Gastrocnemius medialis (tissue), 4 donors: Measurements from ENCODE around the gene MRPL17.

Experiments used
- POLR2A ChIP-seq, 2 donors: fragments of 450-650 bp; IDR thresholded peaks; one replicate each; pipeline ENCODE4 v1.6.1; 2017; ENCODE audit warnings: antibody characterized with exemption in 2 of 2, mild to moderate bottlenecking in 2 of 2, moderate library complexity in 2 of 2
- TF ChIP-seq, protein P1 (sequence below), 5 experiments: fragments of 450-650 bp in 3 of 5; fragments of 200-600 bp in 2 of 5; sonication (generic) in 2 of 5; IDR thresholded peaks in 4 of 5; conservative IDR thresholded peaks in 1 of 5; 1 replicate in 4 of 5; 2 replicates in 1 of 5; pipeline ENCODE4 v1.5.1; 2016 to 2019; ENCODE audit warnings: antibody characterized with exemption in 5 of 5, mild to moderate bottlenecking in 3 of 5, moderate library complexity in 3 of 5

DNA sequence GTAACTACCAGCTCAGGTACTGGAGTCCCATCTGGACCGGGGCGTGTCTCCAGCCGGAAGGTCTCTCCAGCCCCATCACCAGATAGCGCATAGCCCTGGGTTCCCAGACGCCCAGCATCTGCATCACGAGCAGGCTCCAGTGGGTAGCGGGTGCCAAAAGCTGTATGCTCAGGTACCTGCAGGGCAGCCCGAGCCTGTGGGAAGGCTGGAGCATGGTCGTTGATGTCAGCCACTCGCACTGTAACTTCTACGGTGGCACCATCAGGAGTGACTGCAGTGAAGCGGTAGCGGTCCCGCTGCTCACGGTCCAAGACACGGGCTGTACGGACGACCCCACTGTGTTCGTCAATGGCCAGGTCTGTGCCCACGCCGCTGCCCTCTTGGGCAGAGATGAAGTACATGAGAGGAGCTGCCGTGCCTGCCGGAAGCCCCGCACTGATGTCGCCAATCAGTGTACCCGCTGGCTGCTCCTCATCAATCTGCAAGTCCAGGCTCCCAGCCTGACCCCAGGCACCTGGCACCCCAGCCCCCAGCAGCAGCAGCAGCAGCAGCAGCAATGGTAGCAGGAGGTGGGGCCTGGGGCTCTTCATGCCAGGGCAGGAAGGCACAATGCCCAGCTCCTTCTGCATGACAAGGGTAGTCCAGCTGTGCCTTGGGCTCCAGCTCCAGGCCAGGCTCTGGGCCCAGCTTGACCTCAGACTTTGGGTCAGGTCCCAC is 42.0 kb downstream of the MRPL17 start:
- TF ChIP-seq, protein P1, sequence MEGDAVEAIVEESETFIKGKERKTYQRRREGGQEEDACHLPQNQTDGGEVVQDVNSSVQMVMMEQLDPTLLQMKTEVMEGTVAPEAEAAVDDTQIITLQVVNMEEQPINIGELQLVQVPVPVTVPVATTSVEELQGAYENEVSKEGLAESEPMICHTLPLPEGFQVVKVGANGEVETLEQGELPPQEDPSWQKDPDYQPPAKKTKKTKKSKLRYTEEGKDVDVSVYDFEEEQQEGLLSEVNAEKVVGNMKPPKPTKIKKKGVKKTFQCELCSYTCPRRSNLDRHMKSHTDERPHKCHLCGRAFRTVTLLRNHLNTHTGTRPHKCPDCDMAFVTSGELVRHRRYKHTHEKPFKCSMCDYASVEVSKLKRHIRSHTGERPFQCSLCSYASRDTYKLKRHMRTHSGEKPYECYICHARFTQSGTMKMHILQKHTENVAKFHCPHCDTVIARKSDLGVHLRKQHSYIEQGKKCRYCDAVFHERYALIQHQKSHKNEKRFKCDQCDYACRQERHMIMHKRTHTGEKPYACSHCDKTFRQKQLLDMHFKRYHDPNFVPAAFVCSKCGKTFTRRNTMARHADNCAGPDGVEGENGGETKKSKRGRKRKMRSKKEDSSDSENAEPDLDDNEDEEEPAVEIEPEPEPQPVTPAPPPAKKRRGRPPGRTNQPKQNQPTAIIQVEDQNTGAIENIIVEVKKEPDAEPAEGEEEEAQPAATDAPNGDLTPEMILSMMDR (IDR thresholded peaks at IDR 0.05 in 4 of 5, conservative IDR thresholded peaks at IDR 0.05 in 1 of 5), result no peak
- TF ChIP-seq POLR2A (IDR thresholded peaks at IDR 0.05), result no peak
